Peyer's patch (tissue), 4 donors: Measurements from ENCODE around the gene TTC27.

Source experiments
- CTCF ChIP-seq, 6 experiments: fragments of 450-650 bp in 4 of 6; fragments of 200-600 bp in 2 of 6; sonication (generic) in 1 of 6; IDR thresholded peaks; one replicate each; pipeline ENCODE4 v1.5.1; 2017 to 2019; ENCODE audit warnings: antibody characterized with exemption in 6 of 6, mild to moderate bottlenecking in 3 of 6, moderate library complexity in 1 of 6
- POLR2A ChIP-seq, 2 donors: fragments of 450-650 bp; IDR thresholded peaks; one replicate each; pipeline ENCODE4 v1.5.1; 2017; ENCODE audit warnings: antibody characterized with exemption in 2 of 2, mild to moderate bottlenecking in 2 of 2, moderate library complexity in 2 of 2

GRCh38 chr2:32633040-32633439 lies 5.2 kb downstream of the TTC27 start:
- TF ChIP-seq CTCF (IDR thresholded peaks at IDR 0.05) = no peak
- no peak for TF ChIP-seq POLR2A (IDR thresholded peaks at IDR 0.05)
